Liver (tissue), 9 donors: ENCODE measurements around the gene MAPRE3. TPM values are rescaled to one million over a fixed set of nuclear protein-coding genes. Genes with fewer than 3 reads are reported as not detected.

Experiments
- DNase-seq: peaks from one replicate; pipeline ENCODE4 v3.0.0-alpha.2; 2017; ENCODE audit warnings: low spot score
- H3K27ac ChIP-seq, 2 donors: one replicate each; pipeline ENCODE4 v1.7.0; 2013; ENCODE audit warnings: inconsistent platforms in 2 of 2, low read length in 2 of 2, control low read depth in 1 of 2, low read depth in 1 of 2, mild to moderate bottlenecking in 1 of 2
- H3K27me3 ChIP-seq, 4 donors: one replicate each; pipeline versions ENCODE4 v1.6.1 to v1.7.0; 2013; ENCODE audit warnings: low read length in 3 of 4, inconsistent platforms in 1 of 4, mild to moderate bottlenecking in 1 of 4, moderate library complexity in 1 of 4; ENCODE audit not compliant: control insufficient read depth in 4 of 4, insufficient read depth in 4 of 4
- H3K36me3 ChIP-seq, 4 donors: one replicate each; pipeline versions ENCODE4 v1.6.1 to v1.7.0; 2013; ENCODE audit warnings: low read length in 3 of 4, mild to moderate bottlenecking in 3 of 4, low read depth in 1 of 4, moderate library complexity in 1 of 4; ENCODE audit not compliant: control insufficient read depth in 4 of 4, insufficient read depth in 3 of 4
- H3K4me1 ChIP-seq, 4 donors: one replicate each; pipeline versions ENCODE4 v1.6.1 to v1.7.0; 2013; ENCODE audit warnings: low read length in 3 of 4, mild to moderate bottlenecking in 3 of 4, moderate library complexity in 1 of 4; ENCODE audit not compliant: control insufficient read depth in 4 of 4, insufficient read depth in 4 of 4
- H3K4me3 ChIP-seq, 3 donors: one replicate each; pipeline versions ENCODE4 v1.6.1 to v1.7.0; 2013; ENCODE audit warnings: low read length in 3 of 3, control low read depth in 1 of 3, low read depth in 1 of 3, mild to moderate bottlenecking in 1 of 3
- H3K9ac ChIP-seq, 2 donors: one replicate each; pipeline ENCODE4 v1.7.0; 2013; ENCODE audit warnings: low read length in 2 of 2, mild to moderate bottlenecking in 2 of 2, moderate library complexity in 2 of 2, control low read depth in 1 of 2, low read depth in 1 of 2
- H3K9me3 ChIP-seq, 4 donors: one replicate each; pipeline versions ENCODE4 v1.6.1 to v1.7.0; 2013; ENCODE audit warnings: low read length in 3 of 4; ENCODE audit not compliant: control insufficient read depth in 4 of 4
- EGR1 ChIP-seq, 2 donors: IDR thresholded peaks; 2 replicates each; pipeline ENCODE4 v1.6.1; 2016 to 2018; ENCODE audit warnings: antibody characterized with exemption in 2 of 2, low read depth in 2 of 2
- FOXA1 ChIP-seq: IDR thresholded peaks from 2 replicates; pipeline ENCODE4 v1.6.1; 2016; ENCODE audit warnings: antibody characterized with exemption
- FOXA2 ChIP-seq: IDR thresholded peaks from 2 replicates; pipeline ENCODE4 v1.6.1; 2016; ENCODE audit warnings: antibody characterized with exemption
- GABPA ChIP-seq, 2 donors: IDR thresholded peaks in 1 of 2; conservative IDR thresholded peaks in 1 of 2; 2 replicates each; pipeline ENCODE4 v1.6.1; 2016; ENCODE audit warnings: antibody characterized with exemption in 2 of 2, mild to moderate bottlenecking in 1 of 2, moderate library complexity in 1 of 2
- HNF4A ChIP-seq, 2 donors: conservative IDR thresholded peaks; 2 replicates each; pipeline ENCODE4 v1.6.1; 2016; ENCODE audit warnings: antibody characterized with exemption in 2 of 2, mild to moderate bottlenecking in 2 of 2
- HNF4G ChIP-seq: IDR thresholded peaks from 2 replicates; pipeline ENCODE4 v1.6.1; 2016; ENCODE audit warnings: antibody characterized with exemption
- JUND ChIP-seq, 2 donors: IDR thresholded peaks; 2 replicates each; pipeline ENCODE4 v1.6.1; 2016; ENCODE audit warnings: antibody characterized with exemption in 2 of 2
- NR2F2 ChIP-seq: IDR thresholded peaks from 2 replicates; pipeline ENCODE4 v1.6.1; 2016; ENCODE audit warnings: antibody characterized with exemption
- RAD21 ChIP-seq, 2 donors: IDR thresholded peaks; 2 replicates each; pipeline ENCODE4 v1.6.1; 2016; ENCODE audit warnings: antibody characterized with exemption in 2 of 2, mild to moderate bottlenecking in 2 of 2
- RXRA ChIP-seq, 2 donors: IDR thresholded peaks; 2 replicates each; pipeline ENCODE4 v1.6.1; 2017 to 2018; ENCODE audit warnings: antibody characterized with exemption in 2 of 2, mild to moderate bottlenecking in 1 of 2
- SP1 ChIP-seq: IDR thresholded peaks from 2 replicates; pipeline ENCODE4 v1.6.1; 2018; ENCODE audit warnings: antibody characterized with exemption, mild to moderate bottlenecking
- TAF1 ChIP-seq: conservative IDR thresholded peaks from 2 replicates; pipeline ENCODE4 v1.6.1; 2016; ENCODE audit warnings: antibody characterized with exemption, mild to moderate bottlenecking
- YY1 ChIP-seq: IDR thresholded peaks from 2 replicates; pipeline ENCODE4 v1.6.1; 2016; ENCODE audit warnings: antibody characterized with exemption, mild to moderate bottlenecking
- WGBS: extraction: QIAGEN DNeasy Blood & Tissue Kit; methylation state at CpG from one replicate; pipeline ENCODE4 v1.1.7; 2013; 5-methylcytosine and 5-hydroxymethylcytosine counted together
- polyA plus RNA-seq, 2 donors: library from polyadenylated mRNA; stranded (reverse) in 1 of 2; unstranded in 1 of 2; fragments of 200-250 nt in 1 of 2; fragments of >200 nt in 1 of 2; fragmentation: Nextera tagmentation in 1 of 2; extraction: Ambion mirVana in 1 of 2; gene quantifications; one replicate each; pipeline versions ENCODE4 v1.2.1 to v1.2.3, GENCODE V29; 2013 to 2015
- total RNA-seq, 2 donors: library from RNA; depleted of rRNA; stranded (reverse); fragments of >200 nt; gene quantifications; one replicate each; pipeline ENCODE4 v1.2.3, GENCODE V29; 2014
- TF ChIP-seq, protein P1 (sequence below): IDR thresholded peaks from 2 replicates; pipeline ENCODE4 v1.6.1; 2016; ENCODE audit warnings: antibody characterized with exemption, mild to moderate bottlenecking
- TF ChIP-seq, protein P2 (sequence below): IDR thresholded peaks from 2 replicates; pipeline ENCODE4 v1.6.1; 2016; ENCODE audit warnings: antibody characterized with exemption
- TF ChIP-seq, protein P3 (sequence below): IDR thresholded peaks from 2 replicates; pipeline ENCODE4 v1.6.1; 2016; ENCODE audit warnings: antibody characterized with exemption
- TF ChIP-seq, protein P4 (sequence below): IDR thresholded peaks from 2 replicates; pipeline ENCODE4 v1.6.1; 2016; ENCODE audit warnings: antibody characterized with exemption
- TF ChIP-seq, protein P5 (sequence below): fragments of 150-350 bp; IDR thresholded peaks from 2 replicates; pipeline ENCODE4 v1.5.1; 2017; ENCODE audit warnings: improper control_type of control experiment, low read depth, low read length; ENCODE audit not compliant: missing input control
- donor health status: healthy.
- donor health status: healthy.
- donor health status: healthy.
- donor health status: healthy.
- donor health status: healthy.

The MAPRE3 gene
- total and polyA plus RNA-seq, 4 donors: 1.0 to 15.8 (median 9.8) TPM

DNA sequence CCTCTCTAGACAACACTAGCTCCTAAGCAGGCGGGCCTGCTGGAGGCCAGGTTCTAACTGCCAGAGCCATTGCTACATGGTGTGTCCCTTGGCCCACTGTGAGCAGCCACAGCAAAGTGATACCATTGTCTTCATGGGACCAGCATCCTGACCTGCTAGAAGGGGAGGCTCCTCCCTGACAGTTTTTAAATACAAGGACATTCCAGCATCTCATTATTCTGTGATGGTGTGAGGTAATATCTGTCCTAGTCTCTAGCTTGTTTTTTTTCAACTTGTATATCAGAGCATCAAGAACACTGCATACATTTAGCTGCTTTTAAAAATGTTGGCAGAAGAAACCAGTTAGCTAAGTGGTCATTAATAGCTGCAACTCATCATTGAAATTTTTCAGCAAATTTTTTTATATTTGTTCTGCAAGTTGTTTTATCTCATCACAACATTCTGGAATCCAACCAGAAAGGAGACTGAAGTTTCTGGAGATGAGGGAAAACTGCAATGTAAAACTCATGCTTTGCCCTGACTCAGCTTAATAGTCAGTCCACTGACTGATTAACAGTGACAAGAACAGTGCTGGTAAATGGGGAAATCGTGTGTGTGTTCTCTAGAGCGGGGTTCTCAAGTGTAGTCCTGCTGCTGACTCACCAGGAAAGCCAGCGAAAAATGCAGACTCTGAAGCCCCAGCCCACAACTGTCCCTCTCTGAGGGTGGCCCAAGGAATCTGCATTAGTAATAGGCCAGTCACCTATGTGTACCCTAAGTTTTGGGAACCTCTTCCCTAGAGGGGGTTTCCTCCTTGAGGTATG, 17.8 kb downstream of the MAPRE3 start:
- no peaks in the 10 kb centered on the region for H3K9me3 ChIP-seq
- peaks cover 11 to 40% (median 28%) of the 10 kb centered on the region in 4 donors for H3K4me1 ChIP-seq
- no peaks in the 10 kb centered on the region for H3K36me3 ChIP-seq
- no peak overlapping the region for H3K9ac ChIP-seq
- 84% methylated on average over 4 of the region's 4 CpGs for WGBS
- H3K27ac ChIP-seq: no peak overlapping the region
- DNase-seq: no peak
- H3K27me3 ChIP-seq: no peaks in the 10 kb centered on the region
- TF ChIP-seq GABPA (IDR thresholded peaks at IDR 0.05 in 1 of 2, conservative IDR thresholded peaks at IDR 0.05 in 1 of 2): no peak
- TF ChIP-seq, protein P1, sequence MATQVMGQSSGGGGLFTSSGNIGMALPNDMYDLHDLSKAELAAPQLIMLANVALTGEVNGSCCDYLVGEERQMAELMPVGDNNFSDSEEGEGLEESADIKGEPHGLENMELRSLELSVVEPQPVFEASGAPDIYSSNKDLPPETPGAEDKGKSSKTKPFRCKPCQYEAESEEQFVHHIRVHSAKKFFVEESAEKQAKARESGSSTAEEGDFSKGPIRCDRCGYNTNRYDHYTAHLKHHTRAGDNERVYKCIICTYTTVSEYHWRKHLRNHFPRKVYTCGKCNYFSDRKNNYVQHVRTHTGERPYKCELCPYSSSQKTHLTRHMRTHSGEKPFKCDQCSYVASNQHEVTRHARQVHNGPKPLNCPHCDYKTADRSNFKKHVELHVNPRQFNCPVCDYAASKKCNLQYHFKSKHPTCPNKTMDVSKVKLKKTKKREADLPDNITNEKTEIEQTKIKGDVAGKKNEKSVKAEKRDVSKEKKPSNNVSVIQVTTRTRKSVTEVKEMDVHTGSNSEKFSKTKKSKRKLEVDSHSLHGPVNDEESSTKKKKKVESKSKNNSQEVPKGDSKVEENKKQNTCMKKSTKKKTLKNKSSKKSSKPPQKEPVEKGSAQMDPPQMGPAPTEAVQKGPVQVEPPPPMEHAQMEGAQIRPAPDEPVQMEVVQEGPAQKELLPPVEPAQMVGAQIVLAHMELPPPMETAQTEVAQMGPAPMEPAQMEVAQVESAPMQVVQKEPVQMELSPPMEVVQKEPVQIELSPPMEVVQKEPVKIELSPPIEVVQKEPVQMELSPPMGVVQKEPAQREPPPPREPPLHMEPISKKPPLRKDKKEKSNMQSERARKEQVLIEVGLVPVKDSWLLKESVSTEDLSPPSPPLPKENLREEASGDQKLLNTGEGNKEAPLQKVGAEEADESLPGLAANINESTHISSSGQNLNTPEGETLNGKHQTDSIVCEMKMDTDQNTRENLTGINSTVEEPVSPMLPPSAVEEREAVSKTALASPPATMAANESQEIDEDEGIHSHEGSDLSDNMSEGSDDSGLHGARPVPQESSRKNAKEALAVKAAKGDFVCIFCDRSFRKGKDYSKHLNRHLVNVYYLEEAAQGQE: no peak
- TF ChIP-seq EGR1 (IDR thresholded peaks at IDR 0.05; ENCODE audit: low read depth in 2 of 2): no peak
- TF ChIP-seq FOXA1: no peak
- TF ChIP-seq FOXA2: no peak
- TF ChIP-seq, protein P2, sequence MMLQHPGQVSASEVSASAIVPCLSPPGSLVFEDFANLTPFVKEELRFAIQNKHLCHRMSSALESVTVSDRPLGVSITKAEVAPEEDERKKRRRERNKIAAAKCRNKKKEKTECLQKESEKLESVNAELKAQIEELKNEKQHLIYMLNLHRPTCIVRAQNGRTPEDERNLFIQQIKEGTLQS: no peak
- no peak for TF ChIP-seq YY1
- TF ChIP-seq, protein P3, sequence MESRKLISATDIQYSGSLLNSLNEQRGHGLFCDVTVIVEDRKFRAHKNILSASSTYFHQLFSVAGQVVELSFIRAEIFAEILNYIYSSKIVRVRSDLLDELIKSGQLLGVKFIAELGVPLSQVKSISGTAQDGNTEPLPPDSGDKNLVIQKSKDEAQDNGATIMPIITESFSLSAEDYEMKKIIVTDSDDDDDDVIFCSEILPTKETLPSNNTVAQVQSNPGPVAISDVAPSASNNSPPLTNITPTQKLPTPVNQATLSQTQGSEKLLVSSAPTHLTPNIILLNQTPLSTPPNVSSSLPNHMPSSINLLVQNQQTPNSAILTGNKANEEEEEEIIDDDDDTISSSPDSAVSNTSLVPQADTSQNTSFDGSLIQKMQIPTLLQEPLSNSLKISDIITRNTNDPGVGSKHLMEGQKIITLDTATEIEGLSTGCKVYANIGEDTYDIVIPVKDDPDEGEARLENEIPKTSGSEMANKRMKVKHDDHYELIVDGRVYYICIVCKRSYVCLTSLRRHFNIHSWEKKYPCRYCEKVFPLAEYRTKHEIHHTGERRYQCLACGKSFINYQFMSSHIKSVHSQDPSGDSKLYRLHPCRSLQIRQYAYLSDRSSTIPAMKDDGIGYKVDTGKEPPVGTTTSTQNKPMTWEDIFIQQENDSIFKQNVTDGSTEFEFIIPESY: no peak
- no peak for TF ChIP-seq JUND (IDR thresholded peaks at IDR 0.05)
- TF ChIP-seq, protein P4, sequence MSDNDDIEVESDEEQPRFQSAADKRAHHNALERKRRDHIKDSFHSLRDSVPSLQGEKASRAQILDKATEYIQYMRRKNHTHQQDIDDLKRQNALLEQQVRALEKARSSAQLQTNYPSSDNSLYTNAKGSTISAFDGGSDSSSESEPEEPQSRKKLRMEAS: no peak
- no peak for TF ChIP-seq TAF1
- TF ChIP-seq RXRA (IDR thresholded peaks at IDR 0.05): no peak
- no peak for TF ChIP-seq RAD21 (IDR thresholded peaks at IDR 0.05)
- TF ChIP-seq, protein P5, sequence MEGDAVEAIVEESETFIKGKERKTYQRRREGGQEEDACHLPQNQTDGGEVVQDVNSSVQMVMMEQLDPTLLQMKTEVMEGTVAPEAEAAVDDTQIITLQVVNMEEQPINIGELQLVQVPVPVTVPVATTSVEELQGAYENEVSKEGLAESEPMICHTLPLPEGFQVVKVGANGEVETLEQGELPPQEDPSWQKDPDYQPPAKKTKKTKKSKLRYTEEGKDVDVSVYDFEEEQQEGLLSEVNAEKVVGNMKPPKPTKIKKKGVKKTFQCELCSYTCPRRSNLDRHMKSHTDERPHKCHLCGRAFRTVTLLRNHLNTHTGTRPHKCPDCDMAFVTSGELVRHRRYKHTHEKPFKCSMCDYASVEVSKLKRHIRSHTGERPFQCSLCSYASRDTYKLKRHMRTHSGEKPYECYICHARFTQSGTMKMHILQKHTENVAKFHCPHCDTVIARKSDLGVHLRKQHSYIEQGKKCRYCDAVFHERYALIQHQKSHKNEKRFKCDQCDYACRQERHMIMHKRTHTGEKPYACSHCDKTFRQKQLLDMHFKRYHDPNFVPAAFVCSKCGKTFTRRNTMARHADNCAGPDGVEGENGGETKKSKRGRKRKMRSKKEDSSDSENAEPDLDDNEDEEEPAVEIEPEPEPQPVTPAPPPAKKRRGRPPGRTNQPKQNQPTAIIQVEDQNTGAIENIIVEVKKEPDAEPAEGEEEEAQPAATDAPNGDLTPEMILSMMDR: no peak
- TF ChIP-seq HNF4G: no peak
- no peak for TF ChIP-seq SP1
- TF ChIP-seq NR2F2: no peak
- TF ChIP-seq HNF4A (conservative IDR thresholded peaks at IDR 0.05): no peak
- H3K4me3 ChIP-seq: no peak overlapping the region
